GM12874 (cell line): ENCODE measurements around the gene KCNJ15.

Source experiments
- CTCF ChIP-seq: IDR thresholded peaks from 2 replicates; pipeline ENCODE4 v1.5.1; 2011; ENCODE audit warnings: low read depth, mild to moderate bottlenecking, control low read depth, low read length, moderate library complexity; ENCODE audit not compliant: insufficient read depth

Gene KCNJ15

DNA sequence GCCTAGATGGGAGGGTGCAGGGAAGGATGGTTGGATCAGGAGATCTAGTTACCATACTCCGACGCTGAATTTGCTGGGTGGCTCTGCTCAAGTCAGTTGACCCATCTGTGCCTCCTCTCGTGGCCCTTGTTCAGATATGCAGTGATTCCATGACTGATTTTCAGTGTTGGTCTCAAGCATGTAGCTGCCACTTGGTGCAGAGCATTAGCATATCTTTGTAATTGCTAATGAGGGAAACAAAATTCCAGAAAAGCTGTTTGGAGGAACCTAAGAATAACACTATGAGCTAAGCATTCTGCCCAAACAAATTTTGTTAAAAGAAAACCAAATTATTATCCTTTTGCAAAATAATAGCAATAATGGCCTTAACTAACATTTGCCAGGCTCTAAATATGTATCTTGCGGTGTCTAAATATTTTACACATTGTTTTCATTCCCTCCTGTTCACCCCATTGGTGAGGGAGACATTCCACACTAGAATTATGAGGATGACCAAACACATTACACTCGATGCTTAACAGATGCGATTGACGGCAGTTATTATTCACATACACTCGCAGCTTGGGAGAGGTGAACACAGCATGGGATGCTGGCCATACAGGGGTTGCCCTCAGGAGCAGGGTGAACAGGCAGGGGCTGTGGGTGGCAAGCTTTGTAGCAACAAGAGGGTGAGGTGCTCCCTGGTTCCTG lies 69.1 kb downstream of the KCNJ15 start:
- no peak for TF ChIP-seq CTCF

- no peak for TF ChIP-seq CTCF
Observed at GRCh38 chr21:38326429-38326828, 69.6 kb downstream of the KCNJ15 start.

DNA sequence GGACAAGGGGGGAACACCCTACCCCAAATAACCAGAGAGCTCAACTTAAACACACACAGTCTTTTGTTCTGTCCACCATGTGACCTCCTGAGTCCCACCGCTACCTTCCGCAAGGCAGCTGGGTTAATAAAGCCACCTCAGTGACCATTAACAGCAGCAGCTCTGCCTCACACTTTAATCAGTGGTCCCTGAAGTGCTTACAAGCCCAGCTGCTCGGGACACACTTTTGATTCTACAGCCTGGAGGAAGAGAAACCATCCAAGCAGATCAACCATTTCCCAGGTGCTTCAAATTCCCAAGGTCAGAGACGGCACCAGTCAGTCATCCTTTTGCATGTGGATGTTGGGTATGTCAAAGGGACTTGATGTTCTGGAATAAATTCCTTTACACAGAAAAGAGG lies 70.1 kb downstream of the KCNJ15 start:
- no peak for TF ChIP-seq CTCF

DNA sequence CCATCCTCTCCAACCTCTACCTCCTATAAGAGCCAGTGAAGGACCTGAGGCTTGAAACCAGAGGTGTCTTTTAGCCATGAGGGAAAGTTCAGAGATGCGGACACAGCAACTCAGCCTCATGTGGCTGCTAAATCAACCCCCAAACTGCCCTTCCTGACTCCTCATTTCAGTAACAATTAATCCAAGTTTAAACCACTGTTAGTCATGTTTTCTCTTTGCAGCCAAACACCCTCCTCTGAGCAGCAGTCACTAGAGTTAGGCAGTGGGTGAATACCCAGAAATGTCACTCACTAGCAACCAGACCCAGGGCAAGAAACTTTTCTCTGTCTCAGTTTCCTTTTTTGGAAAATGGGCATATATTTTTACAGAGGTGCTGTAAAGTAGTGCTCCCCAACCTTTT lies 71.2 kb downstream of the KCNJ15 start:
- no peak for TF ChIP-seq CTCF

GRCh38 chr21:38329162-38329561 lies 72.4 kb downstream of the KCNJ15 start:
- no peak for TF ChIP-seq CTCF

GRCh38 chr21:38330666-38331065 lies 73.9 kb downstream of the KCNJ15 start:
- TF ChIP-seq CTCF: no peak

DNA sequence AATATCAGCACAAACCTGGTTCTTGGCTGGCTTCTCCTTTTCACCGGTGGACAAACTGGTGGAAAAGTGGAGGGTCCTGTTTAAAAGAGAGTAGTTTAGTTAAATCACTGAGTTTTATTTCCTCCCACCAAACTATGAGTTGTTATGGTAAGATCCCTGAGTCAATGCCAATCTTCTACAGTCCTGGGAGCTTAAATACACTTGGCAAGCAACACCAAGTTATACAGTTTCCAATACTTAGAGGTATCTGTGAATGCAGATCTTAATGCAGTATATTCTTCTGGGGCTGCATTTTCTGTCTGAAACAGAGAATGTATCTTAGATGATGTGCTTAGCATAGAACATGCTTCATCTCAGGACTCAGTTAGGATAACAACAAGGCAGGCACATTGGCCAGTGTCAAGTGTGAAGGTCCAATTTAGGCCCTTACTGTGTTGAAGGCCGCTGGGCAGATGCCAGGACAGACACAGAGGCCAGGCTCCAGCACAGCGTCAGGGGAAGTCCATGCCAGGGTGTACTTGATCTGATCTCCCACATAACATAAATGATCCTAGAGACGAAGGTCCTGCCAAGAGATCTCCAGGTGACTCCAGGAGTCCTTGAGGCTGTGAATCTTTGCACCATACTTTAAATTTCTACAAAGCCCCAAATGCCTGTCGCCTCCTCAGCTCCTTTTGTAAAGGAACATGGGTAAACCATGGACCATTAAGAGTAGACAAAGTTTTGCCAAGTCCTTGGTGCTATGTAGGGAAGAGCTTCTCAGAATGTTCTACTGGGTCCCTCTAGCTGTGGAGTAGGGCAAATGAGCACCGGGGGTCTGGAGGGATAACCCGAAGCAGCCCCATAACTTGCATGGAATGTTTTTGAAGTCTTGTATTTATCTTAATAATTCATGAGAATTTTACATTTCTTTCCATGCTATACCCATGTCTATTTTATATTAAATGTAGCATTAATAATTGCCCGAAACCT lies 76.8 kb downstream of the KCNJ15 start:
- no peak for TF ChIP-seq CTCF
